B cell (primary cell): ENCODE data around the gene PGF. TPM values are rescaled to one million over a fixed set of nuclear protein-coding genes. Genes with fewer than 3 reads are reported as not detected.

ENCODE experiments used
- ATAC-seq: fragments of 200-7000 bp; cut with Tn5 transposase; one replicate; pipeline ENCODE4 v1.10.0; 2021; ENCODE audit warnings: low read depth, mild to moderate bottlenecking, moderate number of reproducible peaks, moderate library complexity
- CTCF ChIA-PET: fragments of 350-600 bp; sonication (Branson Sonifier 250); formaldehyde crosslinking; loops from one replicate; lab custom pipeline; 2021; ENCODE audit warnings: antibody characterized with exemption, inconsistent platforms; lab: Charles Lee
- POLR2A ChIA-PET: fragments of 350-600 bp; sonication (Branson Sonifier 250); formaldehyde crosslinking; loops from one replicate; lab custom pipeline; 2021; ENCODE audit warnings: antibody characterized with exemption; lab: Charles Lee
- DNase-seq: peaks from one replicate; pipeline ENCODE4 v3.0.0; 2013
- H2AFZ ChIP-seq: 2 replicates; pipeline ENCODE4 v1.6.1; 2012; ENCODE audit warnings: mild to moderate bottlenecking, low read depth, low read length; ENCODE audit not compliant: insufficient read depth, poor library complexity, severe bottlenecking
- H3K27ac ChIP-seq, 2 donors: 1 replicate in 1 of 2; 2 replicates in 1 of 2; pipeline ENCODE4 v1.5.1; 2012 to 2013; ENCODE audit warnings: low read length in 2 of 2, mild to moderate bottlenecking in 2 of 2, moderate library complexity in 1 of 2
- H3K27me3 ChIP-seq, 4 experiments: fragments of 200-600 bp in 1 of 4; sonication (generic) in 1 of 4; replicated peaks in 1 of 4; 1 replicate in 2 of 4; 2 replicates in 2 of 4; pipeline versions ENCODE4 v1.6.1 to v1.7.0; 2013 to 2016; ENCODE audit warnings: low read length in 3 of 4, mild to moderate bottlenecking in 2 of 4, mixed read lengths in 1 of 4, moderate library complexity in 1 of 4; ENCODE audit not compliant: insufficient read depth in 4 of 4, control insufficient read depth in 3 of 4; ENCODE audit errors: control extremely low read depth in 1 of 4
- H3K36me3 ChIP-seq, 2 experiments: replicated peaks in 1 of 2; 1 replicate in 1 of 2; 2 replicates in 1 of 2; pipeline versions ENCODE4 v1.6.1 to v1.7.1; 2013; ENCODE audit warnings: low read length in 1 of 2; ENCODE audit not compliant: insufficient read depth in 2 of 2, control insufficient read depth in 1 of 2; ENCODE audit errors: control extremely low read depth in 1 of 2, extremely low read depth in 1 of 2
- H3K4me1 ChIP-seq, 2 donors: fragments of 200-600 bp in 1 of 2; sonication (generic) in 1 of 2; 1 replicate in 1 of 2; 2 replicates in 1 of 2; pipeline versions ENCODE4 v1.5.1 to v1.6.1; 2013 to 2017; ENCODE audit warnings: low read length in 2 of 2; ENCODE audit not compliant: control insufficient read depth in 2 of 2, insufficient read depth in 2 of 2
- H3K4me2 ChIP-seq: replicated peaks from 2 replicates; pipeline ENCODE3; 2012; ENCODE audit warnings: mild to moderate bottlenecking, low read depth, low read length; ENCODE audit not compliant: poor library complexity, severe bottlenecking
- H3K4me3 ChIP-seq, 5 experiments: fragments of 200-600 bp in 1 of 5; sonication (generic) in 1 of 5; 1 replicate in 3 of 5; 2 replicates in 2 of 5; pipeline versions ENCODE4 v1.5.1 to v1.7.0; 2011 to 2016; ENCODE audit warnings: low read length in 4 of 5, mild to moderate bottlenecking in 4 of 5, low read depth in 2 of 5, control low read depth in 1 of 5, moderate library complexity in 1 of 5; ENCODE audit not compliant: insufficient read depth in 1 of 5; ENCODE audit errors: control extremely low read depth in 1 of 5, extremely low read depth in 1 of 5
- H3K79me2 ChIP-seq: fragments of 200-600 bp; sonication (generic); one replicate; pipeline ENCODE4 v1.6.0; 2016; ENCODE audit warnings: low read length; ENCODE audit not compliant: control insufficient read depth, insufficient read depth
- H3K9ac ChIP-seq: fragments of 200-600 bp; sonication (generic); 2 replicates; pipeline ENCODE4 v1.6.1; 2017; ENCODE audit warnings: mild to moderate bottlenecking, low read length, moderate library complexity
- H3K9me3 ChIP-seq, 3 donors: one replicate each; pipeline versions ENCODE4 v1.6.1 to v1.7.1; 2013; ENCODE audit warnings: low read length in 2 of 3; ENCODE audit not compliant: control insufficient read depth in 2 of 3, insufficient read depth in 1 of 3; ENCODE audit errors: control extremely low read depth in 1 of 3
- H4K20me1 ChIP-seq: 2 replicates; pipeline ENCODE4 v1.6.0; 2012; ENCODE audit warnings: mild to moderate bottlenecking, low read length; ENCODE audit not compliant: insufficient read depth, control insufficient read depth, poor library complexity, severe bottlenecking
- H3K27ac Mint-ChIP-seq: one replicate; pipeline ENCODE4 v1.8.0; 2021; ENCODE audit warnings: mixed read lengths
- H3K27me3 Mint-ChIP-seq: one replicate; pipeline ENCODE4 v1.8.0; 2021; ENCODE audit warnings: mixed read lengths
- H3K4me1 Mint-ChIP-seq: one replicate; pipeline ENCODE4 v1.8.0; 2021; ENCODE audit warnings: mixed read lengths
- H3K4me3 Mint-ChIP-seq: one replicate; pipeline ENCODE4 v1.8.0; 2021; ENCODE audit warnings: mixed read lengths
- H3K9me3 Mint-ChIP-seq: one replicate; pipeline ENCODE4 v1.8.0; 2022; ENCODE audit warnings: mixed read lengths; ENCODE audit not compliant: insufficient read depth
- EZH2 ChIP-seq: IDR thresholded peaks from 2 replicates; pipeline ENCODE4 v1.6.1; 2012; ENCODE audit warnings: borderline replicate concordance, low read depth, mild to moderate bottlenecking, moderate library complexity, low read length; ENCODE audit not compliant: insufficient read depth, poor library complexity, severe bottlenecking
- WGBS: methylation state at CpG from one replicate; pipeline ENCODE4 v1.1.5; 2013; ENCODE audit warnings: missing lambda C conversion rate; ENCODE audit not compliant: insufficient coverage; 5-methylcytosine and 5-hydroxymethylcytosine counted together
- intact Hi-C: fragments of 100-400 bp; cut with micrococcal nuclease; formaldehyde crosslinking; loops from one replicate; pipeline ENCODE4 v1.10.0; 2022
- polyA plus RNA-seq: library from polyadenylated mRNA; depleted of rRNA; stranded (reverse); fragments of >200 nt; gene quantifications from 2 replicates; pipeline ENCODE4 v1.2.3, GENCODE V29; 2012
- total RNA-seq, 2 donors: library from RNA; stranded (reverse); fragments of 120-200 nt in 1 of 2; gene quantifications; 1 replicate in 1 of 2; 2 replicates in 1 of 2; pipeline versions ENCODE4 v1.2.3 to v1.2.4, GENCODE V29; 2013 to 2022
- TF ChIP-seq, protein P1 (sequence below): fragments of 200-600 bp; IDR thresholded peaks from one replicate; pipeline ENCODE4 v1.8.0; 2022; ENCODE audit warnings: antibody characterized with exemption, mild to moderate bottlenecking

PGF gene
- total and polyA plus RNA-seq, 2 donors (not counting 1 experiment from before 2014, with no cell fraction given): 0.07 to 0.47 TPM

DNA sequence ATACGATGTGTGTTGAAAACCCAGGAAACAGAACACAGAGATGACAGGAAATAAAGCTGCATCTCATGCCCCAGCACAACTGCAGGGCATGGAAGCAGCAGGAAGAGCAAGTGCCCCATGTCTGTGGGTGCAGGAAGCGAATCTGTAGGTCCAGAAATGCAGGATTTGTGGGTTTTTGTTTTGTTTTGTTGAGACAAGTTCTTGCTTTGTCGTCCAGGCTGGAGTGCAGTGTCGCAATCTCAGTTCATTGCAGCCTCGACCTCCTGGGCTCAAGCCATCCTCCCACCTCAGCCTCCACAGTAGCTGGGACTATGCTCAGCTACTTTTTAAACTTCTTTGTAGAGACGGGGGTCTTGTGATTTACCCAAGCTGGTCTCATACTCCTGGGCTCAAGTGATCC lies 26.2 kb downstream of the PGF start:
- H3K9me3 ChIP-seq: no peaks in the 10 kb centered on the region
- no peak for TF ChIP-seq EZH2
- TF ChIP-seq, protein P1, sequence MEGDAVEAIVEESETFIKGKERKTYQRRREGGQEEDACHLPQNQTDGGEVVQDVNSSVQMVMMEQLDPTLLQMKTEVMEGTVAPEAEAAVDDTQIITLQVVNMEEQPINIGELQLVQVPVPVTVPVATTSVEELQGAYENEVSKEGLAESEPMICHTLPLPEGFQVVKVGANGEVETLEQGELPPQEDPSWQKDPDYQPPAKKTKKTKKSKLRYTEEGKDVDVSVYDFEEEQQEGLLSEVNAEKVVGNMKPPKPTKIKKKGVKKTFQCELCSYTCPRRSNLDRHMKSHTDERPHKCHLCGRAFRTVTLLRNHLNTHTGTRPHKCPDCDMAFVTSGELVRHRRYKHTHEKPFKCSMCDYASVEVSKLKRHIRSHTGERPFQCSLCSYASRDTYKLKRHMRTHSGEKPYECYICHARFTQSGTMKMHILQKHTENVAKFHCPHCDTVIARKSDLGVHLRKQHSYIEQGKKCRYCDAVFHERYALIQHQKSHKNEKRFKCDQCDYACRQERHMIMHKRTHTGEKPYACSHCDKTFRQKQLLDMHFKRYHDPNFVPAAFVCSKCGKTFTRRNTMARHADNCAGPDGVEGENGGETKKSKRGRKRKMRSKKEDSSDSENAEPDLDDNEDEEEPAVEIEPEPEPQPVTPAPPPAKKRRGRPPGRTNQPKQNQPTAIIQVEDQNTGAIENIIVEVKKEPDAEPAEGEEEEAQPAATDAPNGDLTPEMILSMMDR: no peak
- H3K79me2 ChIP-seq: no peaks in the 10 kb centered on the region
- DNase-seq (no peak), ATAC-seq (no peak)
- H3K4me2 ChIP-seq: no peak overlapping the region
- peaks cover 0 to 4% (median 0%) of the 10 kb centered on the region in 4 experiments for H3K27me3 ChIP-seq
- peaks cover 20% of the 10 kb centered on the region for H3K27me3 Mint-ChIP-seq
- 67% methylated on average over 4 of the region's 6 CpGs for WGBS
- no peaks in the 10 kb centered on the region for H3K36me3 ChIP-seq
- intact Hi-C loops: no loop called here
- no peak overlapping the region for H2AFZ ChIP-seq
- no peak overlapping the region for H3K27ac Mint-ChIP-seq
- no peaks in the 10 kb centered on the region for H3K9me3 Mint-ChIP-seq
- H3K4me3 Mint-ChIP-seq: no peak overlapping the region
- H4K20me1 ChIP-seq: no peaks in the 10 kb centered on the region
- H3K4me1 ChIP-seq: peaks cover 5% of the 10 kb centered on the region in 2 donors
- no peak overlapping the region for H3K9ac ChIP-seq
- peaks cover 9% of the 10 kb centered on the region for H3K4me1 Mint-ChIP-seq
- H3K27ac ChIP-seq: no peak overlapping the region
- CTCF ChIA-PET: interaction anchor here (1.0 to 1.8 kb wide), 3 partner anchors 9 to 17 kb away, joined by 4 to 6 read pairs (median 4); no protein-coding TSS in a partner anchor
- POLR2A ChIA-PET: no interaction called here
- no peak overlapping the region for H3K4me3 ChIP-seq

DNA sequence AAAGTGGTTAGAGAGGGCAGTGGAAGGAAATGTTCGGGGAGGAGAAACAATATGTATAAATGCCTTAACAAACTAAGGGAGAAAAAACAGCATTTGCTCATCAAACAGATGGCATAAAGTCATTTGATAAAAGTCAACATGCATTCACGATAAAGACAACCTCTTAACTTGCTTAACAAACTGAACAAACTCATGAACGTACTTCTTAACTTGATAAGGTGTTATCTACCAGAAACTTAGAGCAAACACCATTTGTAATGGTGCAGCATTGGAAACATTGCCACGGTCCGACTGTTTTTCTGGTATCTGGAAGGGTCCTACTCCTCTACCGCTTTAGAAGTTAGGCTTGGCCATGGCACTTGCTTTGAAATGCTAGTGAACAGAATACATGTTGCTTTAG lies 28.2 kb downstream of the PGF start:
- no peak overlapping the region for H3K4me3 Mint-ChIP-seq
- DNase-seq: no peak
- no peak for ATAC-seq
- H3K27me3 Mint-ChIP-seq: peaks cover 14% of the 10 kb centered on the region
- no peak overlapping the region for H3K27ac Mint-ChIP-seq
- Histone ChIP-seq H3K4me3 (no peak overlapping the region), H2AFZ (no peak overlapping the region), H3K4me1 (peaks cover 4 to 13% of the 10 kb centered on the region in 2 donors), H3K36me3 (no peaks in the 10 kb centered on the region), H3K9ac (no peak overlapping the region), H4K20me1 (no peaks in the 10 kb centered on the region), H3K79me2 (no peaks in the 10 kb centered on the region), H3K27me3 (peaks cover 0 to under 1% (median 0%) of the 10 kb centered on the region in 4 experiments), H3K27ac (no peak overlapping the region), H3K9me3 (no peaks in the 10 kb centered on the region), H3K4me2 (no peak overlapping the region)
- H3K9me3 Mint-ChIP-seq: no peaks in the 10 kb centered on the region
- CTCF ChIA-PET: no interaction called here
- no peak for TF ChIP-seq EZH2
- TF ChIP-seq, protein P1: no peak
- POLR2A ChIA-PET: no interaction called here
- intact Hi-C loops: no loop called here
- H3K4me1 Mint-ChIP-seq: peaks cover 4% of the 10 kb centered on the region
- WGBS: 93% methylated on average over 5 of the region's 6 CpGs
